HG02981 (cell line): ENCODE data around the gene RANGAP1.

ENCODE experiments used
- ATAC-seq: cut with Tn5 transposase; IDR thresholded peaks from one replicate; pipeline ENCODE4 v1.9.1; 2021; ENCODE audit warnings: mild to moderate bottlenecking, moderate library complexity; ENCODE audit not compliant: unreplicated experiment

Gene RANGAP1

DNA sequence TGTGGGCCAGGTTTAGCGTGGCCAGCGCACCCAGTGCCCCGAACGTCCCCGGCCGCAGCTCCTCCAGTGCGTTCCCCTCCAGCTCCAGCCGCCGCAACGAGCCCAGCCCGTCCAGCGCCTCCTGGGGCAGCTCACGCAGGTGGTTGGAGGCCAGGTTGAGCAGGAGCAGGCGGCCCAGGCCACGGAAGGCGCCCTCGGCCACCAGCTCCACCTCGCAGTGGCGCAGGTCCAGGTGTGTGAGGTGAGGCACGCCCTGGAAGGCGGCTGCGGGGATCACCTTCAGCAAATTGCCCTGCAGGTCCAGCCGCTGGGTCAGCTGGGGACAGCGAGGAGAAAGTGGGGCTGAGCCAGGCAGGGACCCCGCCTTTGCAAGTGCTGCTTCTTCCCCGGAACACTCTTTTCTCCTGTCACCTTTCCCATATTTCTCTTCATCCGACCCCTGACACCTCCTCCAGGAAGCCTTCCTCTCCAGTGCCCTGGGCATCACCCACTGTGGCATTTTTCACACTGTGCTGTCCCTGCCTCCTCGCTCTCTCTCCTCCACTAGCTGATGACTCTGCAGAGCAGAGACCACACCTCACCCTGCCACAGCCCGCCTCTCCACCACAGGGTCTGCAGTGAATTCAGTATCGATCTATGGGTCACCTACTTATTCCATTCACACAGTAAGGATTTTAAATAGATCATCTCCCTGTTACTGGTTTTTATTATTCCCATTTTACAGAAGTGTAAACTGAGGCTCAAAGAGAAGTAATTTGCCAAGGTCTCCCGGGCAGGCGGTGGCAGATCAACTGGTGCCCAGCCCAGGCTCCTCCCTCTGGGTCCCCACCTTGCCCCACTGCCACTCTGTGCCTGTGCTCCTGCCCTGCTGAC, 47.2 kb downstream of the RANGAP1 start:
- no peak for ATAC-seq

DNA sequence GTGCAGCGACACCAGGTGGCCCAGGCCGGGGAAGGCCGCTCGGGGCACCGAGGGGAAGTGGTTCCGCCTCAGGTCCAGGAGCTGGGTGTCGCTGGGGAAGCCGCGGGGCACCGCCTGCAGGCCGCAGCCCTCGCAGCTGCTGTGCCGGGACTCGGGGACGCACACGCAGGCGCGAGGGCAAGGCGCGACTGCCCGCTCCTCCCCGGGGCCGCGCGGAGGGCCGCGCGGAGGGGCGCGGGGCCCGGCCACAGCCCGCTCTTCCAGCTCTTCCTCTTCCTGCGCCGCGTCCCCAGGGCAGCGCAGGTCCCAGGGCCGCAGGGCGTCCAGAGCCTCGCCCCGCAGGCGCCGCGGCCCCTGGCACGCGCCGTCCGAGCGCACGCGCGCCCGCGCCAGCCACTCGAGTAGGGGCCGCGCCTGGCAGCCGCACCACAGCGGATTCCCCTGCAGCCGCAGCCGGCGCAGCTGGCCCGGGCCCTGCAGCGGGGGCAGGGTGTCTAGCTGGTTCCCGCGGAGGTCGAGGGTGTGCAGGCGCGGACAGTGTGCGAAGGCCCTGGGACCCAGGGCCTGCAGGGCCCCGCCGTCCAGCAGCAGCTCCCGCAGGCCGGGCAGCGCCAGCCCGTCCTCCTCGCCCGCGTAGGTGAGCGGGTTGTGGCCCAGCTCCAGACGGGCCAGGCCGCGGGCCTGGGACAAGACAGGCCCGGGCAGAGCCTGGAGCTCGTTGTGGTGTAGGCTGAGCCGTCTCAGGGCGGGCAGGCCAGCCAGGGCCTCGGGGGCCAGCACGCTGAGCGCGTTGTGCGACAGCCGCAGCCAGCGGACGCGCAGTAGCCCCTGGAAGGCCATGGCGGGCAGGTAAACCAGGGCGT, 48.0 kb downstream of the RANGAP1 start:
- ATAC-seq: peak; percentile 75

DNA sequence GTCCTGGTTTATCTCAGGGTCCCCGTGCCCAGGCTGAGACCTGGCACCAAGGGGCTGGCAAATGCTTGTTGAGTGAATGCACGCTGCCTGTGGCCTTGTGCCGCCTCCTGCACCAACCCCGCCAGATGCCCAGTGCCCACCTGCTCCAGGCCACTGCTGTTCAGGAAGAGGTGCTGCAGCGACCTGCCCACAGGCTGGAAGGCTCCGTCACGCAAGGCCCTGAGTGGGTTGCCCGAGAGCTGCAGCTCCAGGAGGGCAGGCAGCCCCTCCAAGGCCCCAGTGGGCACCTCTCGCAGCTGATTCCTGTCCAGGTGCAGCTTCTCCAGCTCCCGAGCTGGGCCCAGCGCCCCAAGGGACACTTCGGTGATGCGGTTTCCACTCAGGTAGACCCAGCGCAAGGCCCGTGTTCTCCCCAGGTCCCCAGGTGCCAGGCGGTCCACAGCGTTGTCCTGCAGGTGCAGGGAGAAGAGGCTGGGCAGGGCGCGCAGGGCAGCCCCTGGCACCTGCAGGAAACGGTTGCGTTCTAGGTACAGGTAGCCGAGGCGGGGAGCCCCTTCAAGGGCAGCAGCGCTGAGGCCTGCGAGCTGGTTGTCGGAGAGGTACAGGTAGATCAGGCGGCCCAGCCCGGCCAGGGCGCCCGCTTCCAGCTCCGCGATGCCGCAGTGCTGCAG, 48.8 kb downstream of the RANGAP1 start:
- ATAC-seq: no peak

- no peak for ATAC-seq
Measured at GRCh38 chr22:41234815-41235695, 50.9 kb downstream of the RANGAP1 start.

DNA sequence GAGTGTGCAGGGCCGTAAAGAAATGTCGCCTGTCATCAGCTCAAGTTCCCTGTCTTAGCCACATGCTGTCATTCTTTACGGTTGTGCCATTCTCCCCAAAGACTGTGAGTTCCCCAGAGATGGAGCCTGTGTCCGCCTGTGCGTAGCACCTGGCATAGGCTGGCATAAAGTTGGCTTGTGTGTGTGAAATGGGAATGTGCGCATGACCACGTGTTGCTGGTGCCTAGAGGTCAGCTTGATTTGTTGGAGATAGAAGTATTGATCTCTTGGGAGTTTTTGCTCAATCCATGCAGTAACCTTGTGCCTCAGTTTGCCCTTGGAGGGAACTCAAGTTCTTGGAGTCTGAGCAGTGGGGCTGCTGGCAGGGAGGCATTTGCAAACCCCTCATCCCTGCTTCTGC, 54.6 kb downstream of the RANGAP1 start:
- ATAC-seq: no peak

DNA sequence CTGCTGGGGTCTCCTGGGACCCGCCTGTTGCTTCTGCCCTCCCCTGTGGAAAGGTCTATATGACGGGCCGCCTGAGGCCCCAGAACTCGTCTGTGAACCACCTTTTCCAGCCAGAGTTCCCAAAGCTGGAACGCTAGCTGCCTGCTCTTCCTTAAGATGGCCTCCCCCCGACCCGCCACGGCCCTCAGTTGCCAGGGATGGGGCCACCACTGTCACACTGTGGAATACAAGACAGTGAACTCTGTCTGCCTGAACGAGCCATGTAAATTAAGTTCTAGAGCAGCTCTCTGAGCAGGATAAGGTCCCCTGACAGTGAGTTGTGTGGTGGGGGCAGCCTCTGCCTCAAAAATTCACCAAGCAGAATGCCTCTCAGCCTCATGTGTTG, 55.6 kb downstream of the RANGAP1 start:
- no peak for ATAC-seq

- no peak for ATAC-seq
Measured at GRCh38 chr22:41229730-41230400, 56.1 kb downstream of the RANGAP1 start.

DNA sequence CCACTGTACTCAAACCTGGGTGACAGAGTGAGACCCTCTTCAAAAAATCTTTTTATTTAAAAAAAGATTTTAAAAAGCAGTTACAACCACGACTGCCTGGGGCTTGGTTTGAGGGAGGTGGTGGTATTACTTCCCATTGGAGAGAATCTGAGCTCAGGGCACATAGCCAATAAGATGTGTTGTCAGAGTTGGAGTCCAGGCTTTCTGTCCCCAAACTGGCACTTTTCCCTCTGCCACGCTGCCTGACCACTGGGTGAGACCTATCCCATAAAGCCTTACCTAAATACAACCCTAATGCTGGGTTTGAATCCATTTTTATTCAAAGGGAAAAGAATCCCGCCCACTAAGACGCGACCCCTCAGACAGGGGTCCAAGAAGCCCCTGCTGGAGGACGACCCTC, 56.8 kb downstream of the RANGAP1 start:
- ATAC-seq: no peak

DNA sequence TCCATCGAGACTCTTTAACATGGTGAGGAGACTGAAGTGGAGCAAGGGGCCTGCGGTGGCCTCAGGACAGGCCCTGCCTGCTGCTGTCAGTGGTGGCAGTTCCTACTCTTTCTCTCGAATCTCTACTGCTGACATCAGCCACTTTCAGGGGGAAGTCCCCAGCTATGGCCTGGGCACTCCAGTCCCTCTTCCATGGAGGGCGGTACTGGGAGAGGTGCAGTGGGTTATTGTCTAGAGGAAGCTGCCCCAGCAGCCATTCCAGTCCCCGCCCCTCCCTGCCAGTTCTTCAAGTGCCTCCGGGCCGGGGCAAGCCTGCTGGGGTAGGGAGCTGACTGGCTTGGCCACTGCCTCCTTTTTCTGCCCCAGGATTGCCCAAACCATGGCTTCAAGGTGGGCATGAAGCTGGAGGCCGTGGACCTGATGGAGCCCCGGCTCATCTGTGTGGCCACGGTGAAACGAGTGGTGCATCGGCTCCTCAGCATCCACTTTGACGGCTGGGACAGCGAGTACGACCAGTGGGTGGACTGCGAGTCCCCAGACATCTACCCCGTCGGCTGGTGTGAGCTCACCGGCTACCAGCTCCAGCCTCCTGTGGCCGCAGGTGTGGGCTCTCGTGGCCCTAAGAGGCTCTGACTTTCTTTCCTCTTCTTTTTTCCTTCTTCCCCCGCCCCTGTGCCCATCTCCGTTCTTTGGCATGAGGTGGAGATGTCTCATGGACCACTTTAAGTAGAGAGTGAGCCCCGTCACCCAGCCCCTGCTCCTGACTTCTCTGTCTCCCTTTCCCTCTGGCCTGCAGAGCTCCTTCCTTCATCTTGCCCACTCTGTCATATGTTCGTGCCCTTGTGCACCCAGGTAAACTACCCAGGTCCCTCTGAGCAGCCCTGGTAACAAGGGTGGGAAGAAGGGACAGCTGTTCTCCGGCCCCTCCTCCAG, 59.0 kb downstream of the RANGAP1 start:
- ATAC-seq: no peak

- ATAC-seq: no peak
Measured at GRCh38 chr22:41223535-41223934, 62.5 kb downstream of the RANGAP1 start.

DNA sequence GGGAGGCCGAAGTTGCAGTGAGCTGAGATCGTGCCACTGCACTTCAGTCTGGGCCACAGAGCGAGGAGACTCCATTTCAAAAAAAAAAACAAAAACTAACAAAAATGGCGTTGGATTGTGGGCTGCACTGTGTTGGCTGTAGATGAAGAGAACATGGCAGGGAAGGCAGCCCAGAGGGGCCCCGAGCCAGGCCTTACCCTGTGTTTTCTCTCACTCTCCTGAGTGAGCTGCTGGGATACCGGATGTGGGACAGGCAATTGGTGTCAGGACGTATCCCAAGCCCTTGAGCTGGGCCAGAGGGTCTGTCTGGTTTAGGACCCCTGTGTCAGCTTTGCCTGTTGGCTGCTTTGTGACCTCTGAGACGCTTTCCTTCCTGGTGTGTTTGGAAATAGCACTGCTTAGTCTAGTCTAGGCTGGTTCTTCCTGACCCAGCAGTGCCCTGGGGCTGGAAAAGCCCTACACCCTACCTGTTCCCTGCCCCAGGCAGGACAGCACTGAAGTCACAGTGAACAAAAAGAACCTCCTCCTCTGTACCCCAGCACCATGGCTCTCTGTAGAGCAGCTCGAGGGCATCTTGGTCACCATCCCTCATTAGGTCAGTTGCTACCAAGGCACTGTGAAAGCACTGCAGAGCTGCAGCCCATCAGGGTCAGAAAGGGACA, 63.0 kb downstream of the RANGAP1 start:
- no peak for ATAC-seq

GRCh38 chr22:41217553-41218157, 68.3 kb downstream of the RANGAP1 start:
- no peak for ATAC-seq

- no peak for ATAC-seq
Measured at GRCh38 chr22:41216984-41217383, 69.0 kb downstream of the RANGAP1 start.

GRCh38 chr22:41215926-41216325, 70.1 kb downstream of the RANGAP1 start:
- ATAC-seq: no peak

DNA sequence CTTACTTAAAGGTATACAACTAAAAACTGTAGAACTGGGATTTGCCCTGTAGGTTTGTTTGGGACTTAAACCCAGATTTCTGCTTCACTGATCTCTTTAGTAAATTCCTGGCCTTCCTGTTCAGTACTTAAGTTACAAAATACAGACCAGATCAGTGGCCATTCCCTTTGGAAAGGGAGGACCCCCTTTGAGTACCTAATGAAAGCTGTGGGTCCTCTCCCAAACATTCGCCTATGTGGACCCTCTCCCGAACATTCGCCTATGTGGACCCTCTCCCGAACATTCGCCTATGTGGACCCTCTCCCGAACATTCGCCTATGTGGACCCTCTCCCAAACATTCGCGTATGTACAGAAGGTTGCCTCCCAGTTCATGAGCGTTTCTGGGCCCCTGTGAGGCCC, 70.6 kb downstream of the RANGAP1 start:
- no peak for ATAC-seq

DNA sequence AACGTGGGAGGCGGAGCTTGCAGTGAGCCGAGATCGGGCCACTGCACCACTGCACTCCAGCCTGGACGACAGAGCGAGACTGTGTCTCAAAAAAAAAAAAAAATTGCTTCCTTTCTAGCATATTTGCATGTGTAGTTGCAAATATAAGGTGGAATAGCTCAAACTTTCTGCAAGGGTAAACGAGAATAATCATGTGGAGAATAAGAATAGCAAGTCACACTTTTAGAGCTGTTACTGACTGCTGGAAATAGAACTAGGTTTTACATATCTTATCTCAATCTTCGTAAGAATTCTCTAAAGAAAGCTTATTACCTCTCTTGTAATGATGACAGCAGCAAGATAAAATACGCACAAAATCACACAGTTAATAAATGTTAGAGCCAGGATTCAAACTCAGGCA, 79.3 kb downstream of the RANGAP1 start:
- no peak for ATAC-seq

GRCh38 chr22:41204992-41205900, 80.7 kb downstream of the RANGAP1 start, which contains the start of gene L3MBTL2:
TSS of gene L3MBTL2 (plus strand) at chr22:41205312. CDS start at chr22:41205363, 51 bp downstream.
- ATAC-seq: peak; percentile 97
